Lung (tissue), 12 donors: Measurements from ENCODE around the gene AP1M2. TPM values are rescaled to one million over a fixed set of nuclear protein-coding genes. Genes with fewer than 3 reads are reported as not detected.
A peak's percentile ranks its signal among the peaks of the same experiment; 100 is the strongest.

Experiments
- ATAC-seq: fragments of 200-7000 bp; cut with Tn5 transposase; one replicate; pipeline ENCODE4 v1.9.1; 2020; ENCODE audit warnings: moderate number of reproducible peaks; ENCODE audit not compliant: insufficient read depth, low FRiP score
- DNase-seq, 3 donors: peaks; one replicate each; pipeline ENCODE4 v3.0.0-alpha.2; 2013 to 2017
- H3K27ac ChIP-seq, 2 donors: one replicate each; pipeline ENCODE4 v1.5.1; 2013; ENCODE audit warnings: mild to moderate bottlenecking in 2 of 2, moderate library complexity in 2 of 2, control low read depth in 1 of 2, inconsistent platforms in 1 of 2, low read depth in 1 of 2, low read length in 1 of 2
- H3K27me3 ChIP-seq, 3 donors: one replicate each; pipeline ENCODE4 v1.5.1; 2013; ENCODE audit warnings: low read length in 2 of 3; ENCODE audit not compliant: control insufficient read depth in 3 of 3, insufficient read depth in 3 of 3
- H3K36me3 ChIP-seq, 4 donors: one replicate each; pipeline ENCODE4 v1.5.1; 2013; ENCODE audit warnings: low read length in 4 of 4, mild to moderate bottlenecking in 1 of 4, moderate library complexity in 1 of 4; ENCODE audit not compliant: control insufficient read depth in 4 of 4, insufficient read depth in 4 of 4
- H3K4me1 ChIP-seq, 5 donors: one replicate each; pipeline ENCODE4 v1.5.1; 2013; ENCODE audit warnings: low read length in 5 of 5, mild to moderate bottlenecking in 2 of 5, moderate library complexity in 1 of 5; ENCODE audit not compliant: control insufficient read depth in 5 of 5, insufficient read depth in 5 of 5
- H3K4me3 ChIP-seq: one replicate; pipeline ENCODE4 v1.5.1; 2013; ENCODE audit warnings: mild to moderate bottlenecking, control low read depth, moderate library complexity
- H3K9ac ChIP-seq, 2 donors: one replicate each; pipeline ENCODE4 v1.5.1; 2013; ENCODE audit warnings: low read length in 2 of 2, control low read depth in 1 of 2; ENCODE audit not compliant: insufficient read depth in 1 of 2
- H3K9me3 ChIP-seq, 4 donors: one replicate each; pipeline ENCODE4 v1.5.1; 2013; ENCODE audit warnings: low read length in 3 of 4, mild to moderate bottlenecking in 1 of 4, moderate library complexity in 1 of 4; ENCODE audit not compliant: control insufficient read depth in 4 of 4, insufficient read depth in 3 of 4
- WGBS, 2 donors: extraction: QIAGEN DNeasy Blood & Tissue Kit; methylation state at CpG; one replicate each; pipeline ENCODE4 v1.1.7; 2013; 5-methylcytosine and 5-hydroxymethylcytosine counted together
- polyA plus RNA-seq, 2 donors: library from polyadenylated mRNA; stranded (reverse); fragments of 200-250 nt; gene quantifications; one replicate each; pipeline ENCODE4 v1.2.1, GENCODE V29; 2013
- total RNA-seq, 2 donors: library from RNA; depleted of rRNA in 1 of 2; stranded (reverse); fragments of >200 nt in 1 of 2; gene quantifications; one replicate each; pipeline ENCODE4 v1.2.1, GENCODE V29; 2014 to 2021
- TF ChIP-seq, protein P1 (sequence below): IDR thresholded peaks from 2 replicates; pipeline ENCODE4 v1.5.1; 2012; ENCODE audit warnings: mild to moderate bottlenecking; ENCODE audit errors: control extremely low read depth, extremely low read depth
- donor health status: control.
- donor health status: control.
- donor health status: Bipolar disorder and iron deficiency.
- donor health status: healthy.
- donor health status: DM: yes; HTN: yes; CAD: no.

Gene AP1M2
- total and polyA plus RNA-seq, 4 donors: 31.6 to 70.9 (median 48.9) TPM

DNA sequence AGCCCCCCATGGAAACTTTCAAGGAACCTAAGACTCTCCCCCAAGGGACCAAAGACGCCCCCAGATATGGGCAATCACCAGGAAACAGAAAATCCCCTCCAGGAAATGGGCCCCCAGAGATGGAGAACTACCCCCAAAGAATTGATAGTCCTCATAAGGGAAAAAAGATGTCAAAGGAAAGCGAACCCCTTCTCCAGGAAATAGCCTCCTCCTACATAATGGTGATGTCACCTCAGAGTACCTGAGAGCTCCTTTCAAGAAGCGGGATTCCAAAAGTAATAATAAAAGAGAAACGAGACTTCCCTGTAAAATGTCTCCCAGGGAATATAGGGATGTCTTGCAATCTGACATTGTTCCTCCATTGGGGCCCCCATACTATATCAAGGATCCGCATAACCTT, 19.5 kb downstream of the AP1M2 start:
- Histone ChIP-seq H3K4me3 (no peak overlapping the region), H3K27me3 (no peaks in the 10 kb centered on the region), H3K4me1 (peaks cover 0 to 30% (median 14%) of the 10 kb centered on the region in 5 donors), H3K36me3 (peaks cover 0 to under 1% (median 0%) of the 10 kb centered on the region in 4 donors), H3K9me3 (no peaks in the 10 kb centered on the region), H3K9ac (peak overlapping the region in 1 of 2 donors; percentile 61), H3K27ac (peak overlapping the region in 1 of 2 donors; percentile 90)
- no peak for DNase-seq
- WGBS, 2 donors: 16 to 26% methylated on average over 5 of the region's 5 CpGs
- no peak for ATAC-seq
- TF ChIP-seq, protein P1, sequence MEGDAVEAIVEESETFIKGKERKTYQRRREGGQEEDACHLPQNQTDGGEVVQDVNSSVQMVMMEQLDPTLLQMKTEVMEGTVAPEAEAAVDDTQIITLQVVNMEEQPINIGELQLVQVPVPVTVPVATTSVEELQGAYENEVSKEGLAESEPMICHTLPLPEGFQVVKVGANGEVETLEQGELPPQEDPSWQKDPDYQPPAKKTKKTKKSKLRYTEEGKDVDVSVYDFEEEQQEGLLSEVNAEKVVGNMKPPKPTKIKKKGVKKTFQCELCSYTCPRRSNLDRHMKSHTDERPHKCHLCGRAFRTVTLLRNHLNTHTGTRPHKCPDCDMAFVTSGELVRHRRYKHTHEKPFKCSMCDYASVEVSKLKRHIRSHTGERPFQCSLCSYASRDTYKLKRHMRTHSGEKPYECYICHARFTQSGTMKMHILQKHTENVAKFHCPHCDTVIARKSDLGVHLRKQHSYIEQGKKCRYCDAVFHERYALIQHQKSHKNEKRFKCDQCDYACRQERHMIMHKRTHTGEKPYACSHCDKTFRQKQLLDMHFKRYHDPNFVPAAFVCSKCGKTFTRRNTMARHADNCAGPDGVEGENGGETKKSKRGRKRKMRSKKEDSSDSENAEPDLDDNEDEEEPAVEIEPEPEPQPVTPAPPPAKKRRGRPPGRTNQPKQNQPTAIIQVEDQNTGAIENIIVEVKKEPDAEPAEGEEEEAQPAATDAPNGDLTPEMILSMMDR: no peak

DNA sequence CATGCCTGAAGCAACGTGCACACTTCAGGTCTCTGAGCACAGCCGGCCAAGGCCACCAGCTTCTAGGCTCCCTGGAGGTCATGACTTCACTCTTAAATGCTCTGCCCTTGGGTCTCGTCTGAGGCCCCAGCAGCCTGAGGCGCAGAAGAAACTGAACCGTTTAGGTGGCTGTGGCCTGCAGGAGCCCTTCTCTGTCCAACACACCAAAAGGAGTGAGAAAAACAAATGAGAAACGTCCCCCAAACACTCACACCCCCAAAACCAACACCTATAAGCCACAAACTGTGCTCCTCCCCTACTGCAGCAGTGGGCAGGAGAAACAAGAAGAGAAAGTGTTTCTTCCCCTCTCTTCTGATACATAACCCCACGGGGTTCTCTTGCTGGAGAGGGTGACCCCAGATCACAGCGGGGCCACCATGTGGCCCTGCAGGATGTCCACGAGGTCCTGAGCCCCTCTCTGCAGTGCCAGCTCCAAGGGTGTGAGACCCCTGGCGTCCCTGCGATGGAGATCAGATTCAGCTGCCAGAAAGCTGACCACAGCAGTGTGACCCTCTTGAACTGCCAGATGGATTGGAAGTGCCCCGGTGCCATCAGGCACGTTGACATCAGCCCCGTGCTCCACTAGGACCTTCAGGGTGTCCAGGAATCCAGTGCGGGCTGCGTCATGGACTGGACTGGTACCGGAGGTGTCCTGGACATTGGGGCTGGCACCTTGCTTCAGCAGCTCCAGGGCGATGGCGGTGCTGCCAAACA, 20.3 kb downstream of the AP1M2 start:
- Histone ChIP-seq H3K4me1 (peaks cover 0 to 30% (median 13%) of the 10 kb centered on the region in 5 donors), H3K27ac (peak overlapping the region; percentile 62 to 87), H3K36me3 (peaks cover 0 to 3% (median 0%) of the 10 kb centered on the region in 4 donors), H3K27me3 (no peaks in the 10 kb centered on the region), H3K9me3 (no peaks in the 10 kb centered on the region), H3K4me3 (no peak overlapping the region), H3K9ac (no peak overlapping the region)
- DNase-seq (no peak), ATAC-seq (no peak)
- TF ChIP-seq, protein P1: no peak
- 46 to 50% methylated on average over 19 of the region's 19 CpGs for WGBS, 2 donors

DNA sequence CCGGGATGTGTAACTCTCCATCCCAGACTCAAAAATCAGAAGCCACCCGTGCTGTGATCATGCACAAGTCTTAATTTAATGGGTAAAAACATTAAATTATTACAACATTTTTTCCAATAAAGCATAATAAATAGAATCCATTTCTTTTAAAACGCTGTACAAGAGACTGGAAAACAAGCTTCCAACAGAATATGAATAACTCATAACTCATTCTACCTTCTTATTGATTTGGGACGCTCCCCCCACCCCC, 20.8 kb downstream of the AP1M2 start:
- DNase-seq (no peak), ATAC-seq (no peak)
- no peak overlapping the region for H3K4me3 ChIP-seq
- H3K36me3 ChIP-seq: peaks cover 0 to 6% (median 0%) of the 10 kb centered on the region in 4 donors
- peak overlapping the region; percentile 62 to 87 for H3K27ac ChIP-seq
- H3K27me3 ChIP-seq: no peaks in the 10 kb centered on the region
- TF ChIP-seq, protein P1: no peak
- H3K4me1 ChIP-seq: peaks cover 0 to 30% (median 13%) of the 10 kb centered on the region in 5 donors
- 3% methylated on average over 4 of the region's 4 CpGs for WGBS, 2 donors
- no peaks in the 10 kb centered on the region for H3K9me3 ChIP-seq
- H3K9ac ChIP-seq: no peak overlapping the region
